Measurements from ENCODE around the gene MRPL24. TPM values are rescaled to one million over a fixed set of nuclear protein-coding genes. Genes with fewer than 3 reads are reported as not detected.
A peak's percentile ranks its signal among the peaks of the same experiment; 100 is the strongest.

The MRPL24 gene
- total and polyA plus RNA-seq, 9 of the 15 experiments (the other 6 are each of a cell fraction or from before 2014, with no cell fraction given): 74.3 to 267 (median 113) TPM

DNA sequence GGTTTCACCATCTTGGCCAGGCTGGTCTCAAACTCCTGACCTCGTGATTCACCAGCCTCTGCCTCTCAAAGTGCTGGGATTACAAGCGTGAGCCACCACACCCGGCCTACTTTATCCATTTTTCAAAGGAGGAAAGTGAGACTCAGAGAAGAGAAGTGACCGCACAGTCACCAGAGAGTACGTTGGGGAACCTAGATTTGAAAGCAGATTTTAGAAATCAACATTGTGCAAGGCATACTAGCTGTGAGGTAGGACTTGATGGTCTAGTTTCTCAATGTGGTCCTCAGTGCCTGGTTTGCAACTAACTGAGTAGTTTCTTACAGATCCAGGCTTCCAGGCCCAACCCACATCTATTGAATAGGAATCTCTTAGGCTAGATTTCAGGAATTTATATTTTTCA is 24.8 kb upstream of the MRPL24 start:
- POLR2A ChIA-PET: interaction anchor here (1.0 to 3.2 kb wide), 3 partner anchors 9 to 14 kb away, joined by 3 to 27 read pairs (median 14); partner anchors contain the start of gene HDGF
- BruUV-seq (replicated peaks): no TSS peak
- H4K20me1 ChIP-seq (replicated peaks; ENCODE audit: control insufficient read depth, insufficient read depth, low read length): no peaks in the 10 kb centered on the region
- no peak for DNase-seq (ENCODE audit: extremely low read depth in 1 of 4, low spot score in 3 of 4)
- peaks cover 11% of the 10 kb centered on the region for H3K36me3 ChIP-seq (ENCODE audit: control insufficient read depth, insufficient read depth, low read length)
- H3K27me3 ChIP-seq (ENCODE audit: control insufficient read depth in 2 of 2, insufficient read depth in 2 of 2, low read length in 2 of 2): no peaks in the 10 kb centered on the region
- WGBS (ENCODE audit: insufficient coverage, low coverage, missing lambda C conversion rate): 33% methylated on average over 5 of the region's 5 CpGs
- H3K4me1 ChIP-seq (replicated peaks in 1 of 2; ENCODE audit: control insufficient read depth in 2 of 2, insufficient read depth in 2 of 2, low read length in 2 of 2): peaks cover 14 to 16% of the 10 kb centered on the region in 2 experiments; a peak in 4 of 5 replicates
- no peaks in the 10 kb centered on the region for H3K9me3 ChIP-seq (replicated peaks; ENCODE audit: control insufficient read depth, insufficient read depth, low read depth, low read length)
- in situ Hi-C loops (cut with MboI): loop anchor here (5.0 kb wide), 1 partner anchor 38 kb away; the partner anchor contains the start of genes ISG20L2 and METTL25B
- CTCF ChIA-PET (ENCODE audit: low intra/inter-chr PET ratio): no interaction called here
- H3K9ac ChIP-seq (ENCODE audit: insufficient read depth in 1 of 2, low read depth in 2 of 2, low read length in 2 of 2): peak overlapping the region in 1 of 2 experiments; percentile 91; a peak in 2 of 4 replicates
- H3K9me1 ChIP-seq (ENCODE audit: control insufficient read depth, insufficient read depth, low read length): no peaks in the 10 kb centered on the region
- intact Hi-C loops (cut with micrococcal nuclease): loop anchor here (2.0 kb wide), 2 partner anchors 15 to 39 kb away; partner anchors contain the start of gene HDGF
- no peak for FAIRE-seq
- peak overlapping the region; percentile 98 for H3K4me2 ChIP-seq (ENCODE audit: insufficient read depth, low read length)
- peak overlapping the region; percentile 46; the same call in 1 of the 2 replicates for H3K4me3 ChIP-seq
- ATAC-seq: no peak
- peak overlapping the region; percentile 89; the same call in 1 of the 2 replicates for H2AFZ ChIP-seq (ENCODE audit: low read depth, low read length)
- H3K79me2 ChIP-seq (ENCODE audit: control insufficient read depth, insufficient read depth, low read length): peaks cover 46% of the 10 kb centered on the region
- peak overlapping the region; percentile 70 for H3K27ac ChIP-seq (ENCODE audit: extremely low read depth, low read depth, low read length)
- TF ChIP-seq PHTF2 (CRISPR knock-in tag; IDR thresholded peaks at IDR 0.05): no peak
- TF ChIP-seq TAF15 (IDR thresholded peaks at IDR 0.05; ENCODE audit: low read depth, low read length): no peak
- TF ChIP-seq, protein P1, sequence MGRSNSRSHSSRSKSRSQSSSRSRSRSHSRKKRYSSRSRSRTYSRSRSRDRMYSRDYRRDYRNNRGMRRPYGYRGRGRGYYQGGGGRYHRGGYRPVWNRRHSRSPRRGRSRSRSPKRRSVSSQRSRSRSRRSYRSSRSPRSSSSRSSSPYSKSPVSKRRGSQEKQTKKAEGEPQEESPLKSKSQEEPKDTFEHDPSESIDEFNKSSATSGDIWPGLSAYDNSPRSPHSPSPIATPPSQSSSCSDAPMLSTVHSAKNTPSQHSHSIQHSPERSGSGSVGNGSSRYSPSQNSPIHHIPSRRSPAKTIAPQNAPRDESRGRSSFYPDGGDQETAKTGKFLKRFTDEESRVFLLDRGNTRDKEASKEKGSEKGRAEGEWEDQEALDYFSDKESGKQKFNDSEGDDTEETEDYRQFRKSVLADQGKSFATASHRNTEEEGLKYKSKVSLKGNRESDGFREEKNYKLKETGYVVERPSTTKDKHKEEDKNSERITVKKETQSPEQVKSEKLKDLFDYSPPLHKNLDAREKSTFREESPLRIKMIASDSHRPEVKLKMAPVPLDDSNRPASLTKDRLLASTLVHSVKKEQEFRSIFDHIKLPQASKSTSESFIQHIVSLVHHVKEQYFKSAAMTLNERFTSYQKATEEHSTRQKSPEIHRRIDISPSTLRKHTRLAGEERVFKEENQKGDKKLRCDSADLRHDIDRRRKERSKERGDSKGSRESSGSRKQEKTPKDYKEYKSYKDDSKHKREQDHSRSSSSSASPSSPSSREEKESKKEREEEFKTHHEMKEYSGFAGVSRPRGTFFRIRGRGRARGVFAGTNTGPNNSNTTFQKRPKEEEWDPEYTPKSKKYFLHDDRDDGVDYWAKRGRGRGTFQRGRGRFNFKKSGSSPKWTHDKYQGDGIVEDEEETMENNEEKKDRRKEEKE (IDR thresholded peaks at IDR 0.05; ENCODE audit: borderline replicate concordance in 1 of 2, control insufficient read depth in 1 of 2, low read depth in 2 of 2, low read length in 1 of 2): no peak
- TF ChIP-seq TARDBP (IDR thresholded peaks at IDR 0.05): no peak
- no peak for TF ChIP-seq ZNF589 (CRISPR knock-in tag; IDR thresholded peaks at IDR 0.05; ENCODE audit: low read depth)
- peak; percentile 12 for TF ChIP-seq TBP (optimal IDR thresholded peaks at IDR 0.05; ENCODE audit: low read depth, low read length)
- TF ChIP-seq, protein P2, sequence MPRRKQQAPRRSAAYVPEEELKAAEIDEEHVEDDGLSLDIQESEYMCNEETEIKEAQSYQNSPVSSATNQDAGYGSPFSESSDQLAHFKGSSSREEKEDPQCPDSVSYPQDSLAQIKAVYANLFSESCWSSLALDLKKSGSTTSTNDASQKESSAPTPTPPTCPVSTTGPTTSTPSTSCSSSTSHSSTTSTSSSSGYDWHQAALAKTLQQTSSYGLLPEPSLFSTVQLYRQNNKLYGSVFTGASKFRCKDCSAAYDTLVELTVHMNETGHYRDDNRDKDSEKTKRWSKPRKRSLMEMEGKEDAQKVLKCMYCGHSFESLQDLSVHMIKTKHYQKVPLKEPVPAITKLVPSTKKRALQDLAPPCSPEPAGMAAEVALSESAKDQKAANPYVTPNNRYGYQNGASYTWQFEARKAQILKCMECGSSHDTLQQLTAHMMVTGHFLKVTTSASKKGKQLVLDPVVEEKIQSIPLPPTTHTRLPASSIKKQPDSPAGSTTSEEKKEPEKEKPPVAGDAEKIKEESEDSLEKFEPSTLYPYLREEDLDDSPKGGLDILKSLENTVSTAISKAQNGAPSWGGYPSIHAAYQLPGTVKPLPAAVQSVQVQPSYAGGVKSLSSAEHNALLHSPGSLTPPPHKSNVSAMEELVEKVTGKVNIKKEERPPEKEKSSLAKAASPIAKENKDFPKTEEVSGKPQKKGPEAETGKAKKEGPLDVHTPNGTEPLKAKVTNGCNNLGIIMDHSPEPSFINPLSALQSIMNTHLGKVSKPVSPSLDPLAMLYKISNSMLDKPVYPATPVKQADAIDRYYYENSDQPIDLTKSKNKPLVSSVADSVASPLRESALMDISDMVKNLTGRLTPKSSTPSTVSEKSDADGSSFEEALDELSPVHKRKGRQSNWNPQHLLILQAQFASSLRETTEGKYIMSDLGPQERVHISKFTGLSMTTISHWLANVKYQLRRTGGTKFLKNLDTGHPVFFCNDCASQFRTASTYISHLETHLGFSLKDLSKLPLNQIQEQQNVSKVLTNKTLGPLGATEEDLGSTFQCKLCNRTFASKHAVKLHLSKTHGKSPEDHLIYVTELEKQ (CRISPR knock-in tag; IDR thresholded peaks at IDR 0.05): no peak
- peak; percentile 71 for TF ChIP-seq CEBPB (tag; IDR thresholded peaks at IDR 0.05)
- no peak for TF ChIP-seq HNRNPK (IDR thresholded peaks at IDR 0.05; ENCODE audit: low read depth, low read length, poor library complexity, severe bottlenecking)
- TF ChIP-seq, protein P3, sequence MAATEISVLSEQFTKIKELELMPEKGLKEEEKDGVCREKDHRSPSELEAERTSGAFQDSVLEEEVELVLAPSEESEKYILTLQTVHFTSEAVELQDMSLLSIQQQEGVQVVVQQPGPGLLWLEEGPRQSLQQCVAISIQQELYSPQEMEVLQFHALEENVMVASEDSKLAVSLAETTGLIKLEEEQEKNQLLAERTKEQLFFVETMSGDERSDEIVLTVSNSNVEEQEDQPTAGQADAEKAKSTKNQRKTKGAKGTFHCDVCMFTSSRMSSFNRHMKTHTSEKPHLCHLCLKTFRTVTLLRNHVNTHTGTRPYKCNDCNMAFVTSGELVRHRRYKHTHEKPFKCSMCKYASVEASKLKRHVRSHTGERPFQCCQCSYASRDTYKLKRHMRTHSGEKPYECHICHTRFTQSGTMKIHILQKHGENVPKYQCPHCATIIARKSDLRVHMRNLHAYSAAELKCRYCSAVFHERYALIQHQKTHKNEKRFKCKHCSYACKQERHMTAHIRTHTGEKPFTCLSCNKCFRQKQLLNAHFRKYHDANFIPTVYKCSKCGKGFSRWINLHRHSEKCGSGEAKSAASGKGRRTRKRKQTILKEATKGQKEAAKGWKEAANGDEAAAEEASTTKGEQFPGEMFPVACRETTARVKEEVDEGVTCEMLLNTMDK (IDR thresholded peaks at IDR 0.05; ENCODE audit: borderline replicate concordance, insufficient read depth, low read depth, low read length, poor library complexity, severe bottlenecking): no peak
- TF ChIP-seq ELF2 (CRISPR knock-in tag; IDR thresholded peaks at IDR 0.05): no peak
